GM12874 (cell line): ENCODE measurements around the gene OMA1.

ENCODE experiments used
- CTCF ChIP-seq: IDR thresholded peaks from 2 replicates; pipeline ENCODE4 v1.5.1; 2011; ENCODE audit warnings: low read depth, mild to moderate bottlenecking, control low read depth, low read length, moderate library complexity; ENCODE audit not compliant: insufficient read depth

The OMA1 gene

GRCh38 chr1:58573138-58573537 is 26.6 kb upstream of the OMA1 start:
- no peak for TF ChIP-seq CTCF

- TF ChIP-seq CTCF, result no peak
These were observed 26.2 kb upstream of the OMA1 start for GRCh38 chr1:58572690-58573089.

- no peak for TF ChIP-seq CTCF
These were observed 25.1 kb upstream of the OMA1 start for GRCh38 chr1:58571616-58572015.

GRCh38 chr1:58570817-58571216 is 24.3 kb upstream of the OMA1 start:
- no peak for TF ChIP-seq CTCF

- no peak for TF ChIP-seq CTCF
These were observed 23.6 kb upstream of the OMA1 start for GRCh38 chr1:58570094-58570493.

GRCh38 chr1:58568911-58569310 is 22.4 kb upstream of the OMA1 start:
- no peak for TF ChIP-seq CTCF

GRCh38 chr1:58568271-58568860 is 21.8 kb upstream of the OMA1 start:
- TF ChIP-seq CTCF, result no peak

GRCh38 chr1:58566339-58566738 is 19.8 kb upstream of the OMA1 start:
- TF ChIP-seq CTCF, result no peak
